Esophagus squamous epithelium (tissue), 4 donors: ENCODE measurements around the gene AMZ2.
A peak's percentile ranks its signal among the peaks of the same experiment; 100 is the strongest.

Source experiments
- POLR2A ChIP-seq, 4 donors: fragments of 450-650 bp; IDR thresholded peaks; one replicate each; pipeline ENCODE4 v1.6.1; 2017; ENCODE audit warnings: antibody characterized with exemption in 4 of 4, mild to moderate bottlenecking in 4 of 4, moderate library complexity in 3 of 4
- TF ChIP-seq, protein P1 (sequence below), 6 experiments: fragments of 450-650 bp in 4 of 6; fragments of 200-600 bp in 2 of 6; sonication (generic) in 2 of 6; IDR thresholded peaks; one replicate each; pipeline ENCODE4 v1.5.1; 2016 to 2019; ENCODE audit warnings: antibody characterized with exemption in 6 of 6, mild to moderate bottlenecking in 4 of 6, moderate library complexity in 4 of 6

DNA sequence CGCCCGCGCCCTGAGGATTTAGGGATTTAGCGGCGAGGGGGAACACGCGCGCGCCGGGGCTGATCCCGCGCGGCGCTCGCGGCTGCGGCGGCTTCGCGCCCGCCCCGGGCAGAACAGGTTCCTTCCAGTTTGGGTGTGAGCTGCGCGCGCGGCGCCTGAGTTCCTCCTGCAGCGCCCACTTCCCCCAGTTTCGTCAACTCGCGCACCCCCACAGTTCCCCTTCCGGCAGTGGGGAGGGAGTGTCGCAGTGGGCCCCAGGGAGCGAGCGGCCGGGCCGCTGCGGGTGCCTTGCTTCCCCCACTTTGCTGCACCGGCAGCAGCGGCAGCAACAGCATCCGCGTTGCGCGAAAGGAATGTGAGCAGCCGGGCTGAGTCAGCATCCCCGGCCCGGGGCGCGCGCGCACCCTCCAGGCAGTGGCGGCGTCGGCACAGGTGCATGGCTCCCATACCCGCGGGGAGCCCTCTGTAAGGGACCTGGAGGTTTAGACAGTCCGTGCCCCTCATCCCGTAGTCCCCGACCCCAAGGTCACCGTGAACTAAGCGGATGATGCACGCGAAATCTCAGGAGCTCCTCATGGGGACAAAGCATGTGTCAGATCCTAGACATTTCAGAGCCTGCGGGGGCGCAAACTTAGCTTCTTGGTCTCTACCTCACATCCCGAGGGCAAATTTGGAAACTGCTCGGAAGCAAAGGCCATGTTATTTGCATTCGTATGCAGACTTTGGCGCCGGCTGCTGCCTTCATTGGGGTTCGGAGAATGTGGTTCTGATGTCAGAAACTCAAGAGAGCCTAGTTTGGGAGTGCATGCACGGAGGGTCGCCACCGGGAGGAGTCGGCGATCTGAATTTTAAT lies 44.2 kb downstream of the AMZ2 start:
- TF ChIP-seq, protein P1, sequence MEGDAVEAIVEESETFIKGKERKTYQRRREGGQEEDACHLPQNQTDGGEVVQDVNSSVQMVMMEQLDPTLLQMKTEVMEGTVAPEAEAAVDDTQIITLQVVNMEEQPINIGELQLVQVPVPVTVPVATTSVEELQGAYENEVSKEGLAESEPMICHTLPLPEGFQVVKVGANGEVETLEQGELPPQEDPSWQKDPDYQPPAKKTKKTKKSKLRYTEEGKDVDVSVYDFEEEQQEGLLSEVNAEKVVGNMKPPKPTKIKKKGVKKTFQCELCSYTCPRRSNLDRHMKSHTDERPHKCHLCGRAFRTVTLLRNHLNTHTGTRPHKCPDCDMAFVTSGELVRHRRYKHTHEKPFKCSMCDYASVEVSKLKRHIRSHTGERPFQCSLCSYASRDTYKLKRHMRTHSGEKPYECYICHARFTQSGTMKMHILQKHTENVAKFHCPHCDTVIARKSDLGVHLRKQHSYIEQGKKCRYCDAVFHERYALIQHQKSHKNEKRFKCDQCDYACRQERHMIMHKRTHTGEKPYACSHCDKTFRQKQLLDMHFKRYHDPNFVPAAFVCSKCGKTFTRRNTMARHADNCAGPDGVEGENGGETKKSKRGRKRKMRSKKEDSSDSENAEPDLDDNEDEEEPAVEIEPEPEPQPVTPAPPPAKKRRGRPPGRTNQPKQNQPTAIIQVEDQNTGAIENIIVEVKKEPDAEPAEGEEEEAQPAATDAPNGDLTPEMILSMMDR (IDR thresholded peaks at IDR 0.05) = peak in 1 of 6 experiments; percentile 14
- TF ChIP-seq POLR2A (IDR thresholded peaks at IDR 0.05) = peak in 1 of 4 donors; percentile 84
